Measurements from ENCODE around the gene FXR1. TPM values are rescaled to one million over a fixed set of nuclear protein-coding genes. Genes with fewer than 3 reads are reported as not detected.

The FXR1 gene
- total RNA-seq, 6 experiments from 2014 or later, result 41.5 to 88.5 (median 46.8) TPM

DNA sequence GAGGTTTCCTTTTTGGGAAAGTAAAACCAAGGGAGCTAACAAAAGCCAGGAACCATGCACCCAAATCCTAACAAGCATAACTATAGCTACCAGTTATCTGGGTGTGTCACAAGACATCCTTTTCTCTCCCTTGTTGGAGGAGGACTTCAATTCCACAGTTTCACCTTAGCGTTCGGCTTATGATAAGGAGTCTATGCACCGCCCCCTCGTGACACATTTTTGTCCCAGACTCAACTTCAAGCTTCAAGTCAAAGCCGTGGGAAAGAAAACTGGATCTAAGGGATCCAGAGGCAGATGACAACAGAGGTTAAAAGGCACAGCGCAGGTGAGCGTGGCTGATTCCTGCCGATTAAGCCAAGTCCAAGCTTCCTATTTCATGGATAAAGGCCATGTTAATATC lies 13.9 kb upstream of the FXR1 start:
- WGBS (ENCODE audit: insufficient coverage, low coverage, low lambda C conversion rate, missing lambda C conversion rate), result 87% methylated on average over 6 of the region's 8 CpGs
- no peak for ATAC-seq
- no peak for TF ChIP-seq POLR2A (IDR thresholded peaks at IDR 0.05)
- TF ChIP-seq, protein P1, sequence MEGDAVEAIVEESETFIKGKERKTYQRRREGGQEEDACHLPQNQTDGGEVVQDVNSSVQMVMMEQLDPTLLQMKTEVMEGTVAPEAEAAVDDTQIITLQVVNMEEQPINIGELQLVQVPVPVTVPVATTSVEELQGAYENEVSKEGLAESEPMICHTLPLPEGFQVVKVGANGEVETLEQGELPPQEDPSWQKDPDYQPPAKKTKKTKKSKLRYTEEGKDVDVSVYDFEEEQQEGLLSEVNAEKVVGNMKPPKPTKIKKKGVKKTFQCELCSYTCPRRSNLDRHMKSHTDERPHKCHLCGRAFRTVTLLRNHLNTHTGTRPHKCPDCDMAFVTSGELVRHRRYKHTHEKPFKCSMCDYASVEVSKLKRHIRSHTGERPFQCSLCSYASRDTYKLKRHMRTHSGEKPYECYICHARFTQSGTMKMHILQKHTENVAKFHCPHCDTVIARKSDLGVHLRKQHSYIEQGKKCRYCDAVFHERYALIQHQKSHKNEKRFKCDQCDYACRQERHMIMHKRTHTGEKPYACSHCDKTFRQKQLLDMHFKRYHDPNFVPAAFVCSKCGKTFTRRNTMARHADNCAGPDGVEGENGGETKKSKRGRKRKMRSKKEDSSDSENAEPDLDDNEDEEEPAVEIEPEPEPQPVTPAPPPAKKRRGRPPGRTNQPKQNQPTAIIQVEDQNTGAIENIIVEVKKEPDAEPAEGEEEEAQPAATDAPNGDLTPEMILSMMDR (IDR thresholded peaks at IDR 0.05), result no peak
- no peak overlapping the region for H3K4me3 ChIP-seq
- no peaks in the 10 kb centered on the region for H3K36me3 ChIP-seq
- H3K27me3 ChIP-seq, result no peaks in the 10 kb centered on the region
- intact Hi-C loops (cut with DNase I), result no loop called here
- no peak overlapping the region for H3K27ac ChIP-seq
- no peaks in the 10 kb centered on the region for H3K4me1 ChIP-seq
- no peak for DNase-seq
- H3K9me3 ChIP-seq, result no peaks in the 10 kb centered on the region

DNA sequence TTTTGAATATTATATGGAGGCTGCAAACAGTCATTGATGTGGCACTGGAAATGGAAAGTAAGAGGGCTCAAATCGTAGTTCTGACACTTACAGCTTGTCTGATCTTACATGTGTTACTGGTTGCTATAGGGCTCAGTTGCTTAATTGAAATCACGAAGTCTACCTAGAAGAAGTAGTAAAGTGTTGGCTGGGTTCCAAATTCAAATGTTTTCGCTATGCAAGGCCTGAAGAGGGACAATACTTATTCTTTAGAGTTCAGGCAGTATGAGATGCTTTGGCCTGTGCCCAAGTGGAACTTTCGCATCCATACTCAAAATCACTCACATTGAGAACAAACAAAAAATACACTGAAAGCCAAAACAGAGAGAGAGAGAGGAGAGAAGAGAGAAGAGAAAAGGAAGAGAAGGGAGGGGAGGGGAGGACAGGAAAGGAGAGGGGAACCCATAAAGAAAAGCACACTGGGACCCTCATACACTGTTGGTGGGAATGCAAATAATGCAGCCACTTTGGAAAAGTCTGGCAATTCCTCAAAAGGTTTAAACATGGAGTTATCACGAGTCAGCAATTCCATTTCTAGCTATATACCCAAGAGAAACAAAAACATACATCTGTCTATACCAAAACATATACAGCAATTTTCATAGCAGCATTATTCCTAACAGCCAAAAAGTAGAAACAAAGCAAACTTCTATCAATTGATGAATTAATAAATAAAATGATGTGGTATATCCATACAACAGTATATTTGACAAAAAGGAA lies 2.9 kb upstream of the FXR1 start:
- Histone ChIP-seq H3K9me3 (no peaks in the 10 kb centered on the region), H3K27me3 (no peaks in the 10 kb centered on the region), H3K27ac (no peak overlapping the region), H3K36me3 (no peaks in the 10 kb centered on the region), H3K4me3 (no peak overlapping the region), H3K4me1 (peaks cover 0 to 10% (median 7%) of the 10 kb centered on the region in 4 donors)
- TF ChIP-seq, protein P1 (IDR thresholded peaks at IDR 0.05), result no peak
- TF ChIP-seq POLR2A (IDR thresholded peaks at IDR 0.05), result no peak
- ATAC-seq, result no peak
- no peak for DNase-seq
- intact Hi-C loops (cut with DNase I), result no loop called here
- 89% methylated on average over 5 of the region's 5 CpGs for WGBS (ENCODE audit: insufficient coverage, low coverage, low lambda C conversion rate, missing lambda C conversion rate)

GRCh38 chr3:180910823-180911222 lies 1.6 kb upstream of the FXR1 start:
- intact Hi-C loops (cut with DNase I), result no loop called here
- H3K36me3 ChIP-seq, result no peaks in the 10 kb centered on the region
- 90% methylated on average over 4 of the region's 4 CpGs for WGBS (ENCODE audit: insufficient coverage, low coverage, low lambda C conversion rate, missing lambda C conversion rate)
- no peaks in the 10 kb centered on the region for H3K27me3 ChIP-seq
- H3K4me3 ChIP-seq, result no peak overlapping the region
- DNase-seq, result no peak
- no peaks in the 10 kb centered on the region for H3K9me3 ChIP-seq
- ATAC-seq, result no peak
- peaks cover 0 to 21% (median 7%) of the 10 kb centered on the region in 4 donors for H3K4me1 ChIP-seq
- no peak for TF ChIP-seq POLR2A (IDR thresholded peaks at IDR 0.05)
- TF ChIP-seq, protein P1 (IDR thresholded peaks at IDR 0.05), result no peak
- no peak overlapping the region for H3K27ac ChIP-seq

- Histone ChIP-seq H3K4me3 (peak overlapping the region; percentile 81 to 89 (median 81)), H3K27ac (peak overlapping the region; percentile 93 to 96 (median 95)), H3K27me3 (no peaks in the 10 kb centered on the region), H3K36me3 (no peaks in the 10 kb centered on the region), H3K9me3 (no peaks in the 10 kb centered on the region), H3K4me1 (peaks cover 0 to 23% (median 7%) of the 10 kb centered on the region in 4 donors)
- ATAC-seq (no peak), DNase-seq (no peak)
- intact Hi-C loops (cut with DNase I), result no loop called here
- 37% methylated on average over 5 of the region's 6 CpGs for WGBS (ENCODE audit: insufficient coverage, low coverage, low lambda C conversion rate, missing lambda C conversion rate)
- TF ChIP-seq, protein P1 (IDR thresholded peaks at IDR 0.05), result no peak
- TF ChIP-seq POLR2A (IDR thresholded peaks at IDR 0.05), result no peak
Observed at GRCh38 chr3:180911876-180912303, 580 bp upstream of the FXR1 start.
